Esophagus muscularis mucosa (tissue), 4 donors: ENCODE results near the gene ARSA. TPM values are rescaled to one million over a fixed set of nuclear protein-coding genes. Genes with fewer than 3 reads are reported as not detected.

Source experiments
- DNase-seq: peaks from one replicate; pipeline ENCODE4 v3.0.0-alpha.2; 2017; ENCODE audit errors: extremely low spot score
- H3K27ac ChIP-seq, 4 donors: fragments of 200-600 bp; sonication (generic); replicated peaks in 1 of 4; 1 replicate in 3 of 4; 2 replicates in 1 of 4; pipeline ENCODE4 v1.5.1; 2016 to 2019; ENCODE audit warnings: mild to moderate bottlenecking in 1 of 4
- H3K27me3 ChIP-seq, 4 donors: fragments of 200-600 bp; sonication (generic); one replicate each; pipeline versions ENCODE4 v1.5.1 to v1.6.0; 2016 to 2019
- H3K36me3 ChIP-seq, 4 donors: fragments of 200-600 bp; sonication (generic); one replicate each; pipeline ENCODE4 v1.5.1; 2016 to 2019
- H3K4me1 ChIP-seq, 4 donors: fragments of 200-600 bp; sonication (generic); one replicate each; pipeline ENCODE4 v1.5.1; 2016 to 2019
- H3K4me3 ChIP-seq, 4 donors: fragments of 200-600 bp; sonication (generic); 1 replicate in 2 of 4; 2 replicates in 2 of 4; pipeline ENCODE4 v1.5.1; 2016 to 2019; ENCODE audit warnings: mild to moderate bottlenecking in 4 of 4, moderate library complexity in 1 of 4
- H3K9me3 ChIP-seq, 4 donors: fragments of 200-600 bp; sonication (generic); 1 replicate in 3 of 4; 2 replicates in 1 of 4; pipeline ENCODE4 v1.5.1; 2016 to 2019
- EP300 ChIP-seq: sonication (generic); formaldehyde crosslinking; IDR thresholded peaks from one replicate; pipeline ENCODE4 v1.6.1; 2017; ENCODE audit warnings: antibody characterized with exemption
- POLR2A ChIP-seq: fragments of 450-650 bp; IDR thresholded peaks from one replicate; pipeline ENCODE4 v1.6.1; 2017; ENCODE audit warnings: antibody characterized with exemption, moderate library complexity, mild to moderate bottlenecking, low read depth
- POLR2AphosphoS5 ChIP-seq, 2 donors: sonication (generic); formaldehyde crosslinking; IDR thresholded peaks; one replicate each; pipeline ENCODE4 v1.6.1; 2017; ENCODE audit warnings: antibody characterized with exemption in 2 of 2
- WGBS: methylation state at CpG from one replicate; pipeline ENCODE4 v1.1.5; 2018; 5-methylcytosine and 5-hydroxymethylcytosine counted together
- intact Hi-C: fragments of 100-400 bp; cut with DNase I; formaldehyde crosslinking; loops from one replicate; pipeline ENCODE4 v1.15.1; 2023
- total RNA-seq, 4 donors: library from RNA; depleted of rRNA; stranded (reverse); fragments of >200 nt; gene quantifications; one replicate each; pipeline versions ENCODE4 v1.1.0 to v1.2.1, GENCODE V29; 2016
- TF ChIP-seq, protein P1 (sequence below), 3 experiments: fragments of 200-600 bp in 2 of 3; fragments of 450-650 bp in 1 of 3; sonication (generic) in 2 of 3; IDR thresholded peaks; one replicate each; pipeline ENCODE4 v1.5.1; 2017 to 2019; ENCODE audit warnings: antibody characterized with exemption in 3 of 3, mild to moderate bottlenecking in 2 of 3, moderate library complexity in 1 of 3

The ARSA gene
- 10 to 100 TPM; 24.5 to 49.4 (median 28.8) TPM for total RNA-seq

DNA sequence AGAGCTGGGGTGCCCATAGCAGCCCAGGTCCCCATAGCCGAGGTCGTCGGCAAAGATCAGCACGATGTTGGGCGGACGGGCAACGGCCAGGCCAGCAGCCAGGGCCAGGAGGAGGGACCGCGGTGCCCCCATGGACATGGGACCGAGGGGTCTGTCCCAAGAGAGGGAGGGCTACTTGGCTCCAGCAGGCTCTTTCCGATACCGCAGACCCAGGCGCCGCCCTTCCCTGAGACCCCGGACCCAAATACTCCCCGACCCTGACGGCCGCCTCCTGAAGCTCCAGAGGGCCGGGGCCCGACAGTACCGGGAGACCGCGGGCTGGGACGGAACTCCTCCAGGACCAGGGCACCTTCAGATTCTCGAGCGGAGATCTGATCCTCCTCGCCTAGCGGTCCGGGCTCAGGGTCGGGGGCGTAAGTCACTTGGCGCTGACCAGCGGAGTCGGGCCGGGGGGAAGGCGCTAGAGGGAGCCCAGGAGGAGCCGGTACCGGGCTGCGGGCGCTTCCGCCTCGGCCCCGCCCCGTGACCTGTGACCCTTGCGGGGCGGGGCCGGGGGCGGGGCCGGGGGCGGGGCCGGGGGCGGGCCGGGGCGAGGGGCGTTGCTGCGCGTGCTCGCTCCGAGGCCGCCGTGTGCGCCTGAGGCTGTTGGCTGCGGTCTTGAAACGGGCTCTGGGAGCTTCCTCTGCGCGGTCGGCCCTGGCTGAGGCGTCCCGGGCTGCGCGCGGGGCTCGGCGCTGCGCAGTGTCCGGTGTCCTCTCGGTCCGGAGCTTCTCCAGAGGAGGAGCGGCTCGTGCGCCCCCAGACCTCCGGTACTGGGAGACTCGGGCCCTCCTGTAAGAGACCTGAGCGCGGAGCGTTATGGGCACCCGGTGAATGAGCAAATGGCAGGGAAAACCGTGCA lies at the start of gene ARSA:
ARSA (minus strand) TSS at position 511 of the 901 bp plus-strand sequence; CDS start at position 138, 373 bp downstream.
- no peaks in the 10 kb centered on the region for H3K27me3 ChIP-seq
- peak within 1 kb of the TSS; percentile 78 to 85 (median 79) for H3K27ac ChIP-seq
- under 1% methylated on average over 43 of the region's 88 CpGs for WGBS
- TF ChIP-seq EP300, result no peak
- TF ChIP-seq, protein P1, sequence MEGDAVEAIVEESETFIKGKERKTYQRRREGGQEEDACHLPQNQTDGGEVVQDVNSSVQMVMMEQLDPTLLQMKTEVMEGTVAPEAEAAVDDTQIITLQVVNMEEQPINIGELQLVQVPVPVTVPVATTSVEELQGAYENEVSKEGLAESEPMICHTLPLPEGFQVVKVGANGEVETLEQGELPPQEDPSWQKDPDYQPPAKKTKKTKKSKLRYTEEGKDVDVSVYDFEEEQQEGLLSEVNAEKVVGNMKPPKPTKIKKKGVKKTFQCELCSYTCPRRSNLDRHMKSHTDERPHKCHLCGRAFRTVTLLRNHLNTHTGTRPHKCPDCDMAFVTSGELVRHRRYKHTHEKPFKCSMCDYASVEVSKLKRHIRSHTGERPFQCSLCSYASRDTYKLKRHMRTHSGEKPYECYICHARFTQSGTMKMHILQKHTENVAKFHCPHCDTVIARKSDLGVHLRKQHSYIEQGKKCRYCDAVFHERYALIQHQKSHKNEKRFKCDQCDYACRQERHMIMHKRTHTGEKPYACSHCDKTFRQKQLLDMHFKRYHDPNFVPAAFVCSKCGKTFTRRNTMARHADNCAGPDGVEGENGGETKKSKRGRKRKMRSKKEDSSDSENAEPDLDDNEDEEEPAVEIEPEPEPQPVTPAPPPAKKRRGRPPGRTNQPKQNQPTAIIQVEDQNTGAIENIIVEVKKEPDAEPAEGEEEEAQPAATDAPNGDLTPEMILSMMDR (IDR thresholded peaks at IDR 0.05), result peak; percentile 37 to 43 (median 39)
- no peak for TF ChIP-seq POLR2A
- TF ChIP-seq POLR2AphosphoS5 (IDR thresholded peaks at IDR 0.05), result peak; percentile 67 to 70
- no peaks in the 10 kb centered on the region for H3K9me3 ChIP-seq
- H3K4me3 ChIP-seq, result peak within 1 kb of the TSS; percentile 70 to 87 (median 79)
- DNase-seq, result no peak
- intact Hi-C loops, result loop anchor here (5.0 kb wide), 1 partner anchor 69 kb away; no protein-coding TSS in a partner anchor
- peaks cover 0 to 17% (median 15%) of the 10 kb centered on the region in 4 donors for H3K36me3 ChIP-seq
- H3K4me1 ChIP-seq, result peaks cover 17 to 30% (median 21%) of the 10 kb centered on the region in 4 donors

DNA sequence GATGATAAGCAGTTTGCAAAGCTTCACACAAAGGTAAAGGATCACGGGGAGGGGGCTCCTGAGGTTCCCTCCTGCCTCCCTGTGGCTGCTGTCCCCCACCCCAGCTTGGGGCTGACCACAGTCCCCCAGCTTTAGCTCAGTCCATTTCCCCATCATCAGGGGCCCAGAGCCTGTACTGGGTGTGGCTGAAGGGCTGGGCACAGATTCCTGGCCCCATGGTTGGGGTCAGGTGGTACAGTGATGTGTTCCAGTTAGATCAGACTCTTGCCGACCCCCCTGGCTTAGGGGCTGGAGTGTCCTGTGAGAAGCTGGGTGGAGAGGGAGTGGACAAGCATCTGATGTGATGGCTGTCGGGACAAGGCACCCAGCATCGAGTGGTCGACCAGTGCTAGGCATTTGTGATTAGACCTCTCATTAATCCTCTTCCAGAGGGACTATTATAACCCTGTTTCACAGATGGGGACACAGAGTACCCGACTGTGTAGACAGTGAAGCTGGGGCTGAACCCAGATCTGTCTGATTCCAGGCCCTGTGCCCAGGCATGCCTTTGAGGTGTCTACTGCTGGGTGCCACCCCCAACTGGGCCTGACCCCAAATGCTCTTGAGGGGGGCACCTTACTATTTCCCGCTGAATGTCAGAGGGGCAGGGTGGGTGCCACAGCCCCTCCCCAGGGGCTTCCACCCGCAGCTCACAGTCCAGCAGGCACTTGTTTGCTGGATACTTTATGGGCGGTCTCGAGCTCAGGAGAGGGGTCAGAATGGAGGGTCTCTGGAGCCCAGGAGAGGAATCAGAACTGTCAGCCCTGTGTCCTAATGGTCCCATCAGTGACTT lies 48.9 kb upstream of the ARSA start:
- no peak for TF ChIP-seq POLR2A
- no peak for TF ChIP-seq POLR2AphosphoS5 (IDR thresholded peaks at IDR 0.05)
- Histone ChIP-seq H3K9me3 (no peaks in the 10 kb centered on the region), H3K4me3 (peak overlapping the region; percentile 48 to 61 (median 50)), H3K27me3 (peaks cover 4 to 45% (median 20%) of the 10 kb centered on the region in 4 donors), H3K4me1 (peaks cover 8 to 22% (median 18%) of the 10 kb centered on the region in 4 donors), H3K27ac (no peak overlapping the region), H3K36me3 (peaks cover 0 to 49% (median 0%) of the 10 kb centered on the region in 4 donors)
- DNase-seq, result no peak
- WGBS, result 82% methylated on average over 10 of the region's 10 CpGs
- intact Hi-C loops, result no loop called here

DNA sequence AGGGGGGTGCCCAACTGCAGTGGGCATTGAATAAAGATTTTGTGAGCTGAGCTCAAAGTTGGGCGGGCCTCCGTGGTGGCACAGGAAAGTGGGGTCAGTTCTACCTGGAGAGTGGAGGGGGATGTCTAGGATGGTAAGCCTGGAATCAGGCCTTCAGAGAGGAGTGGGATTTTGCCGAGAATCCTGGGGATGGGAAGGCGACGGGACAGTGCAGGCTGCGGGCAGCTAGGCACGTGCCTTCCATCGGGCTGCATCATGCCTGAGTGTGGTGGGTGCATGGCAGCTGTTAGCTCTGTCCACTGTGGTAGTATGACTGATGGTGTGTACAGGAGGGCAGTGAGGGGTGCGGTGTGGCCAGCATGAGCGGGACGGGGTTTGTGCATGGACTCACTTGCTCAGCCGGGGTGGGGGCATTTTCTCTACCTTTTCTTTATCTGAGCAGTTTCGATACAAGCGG lies 48.3 kb upstream of the ARSA start:
- TF ChIP-seq, protein P1 (IDR thresholded peaks at IDR 0.05), result no peak
- TF ChIP-seq POLR2AphosphoS5 (IDR thresholded peaks at IDR 0.05) (no peak), EP300 (no peak), POLR2A (no peak)
- intact Hi-C loops, result no loop called here
- no peak overlapping the region for H3K27ac ChIP-seq
- H3K9me3 ChIP-seq, result no peaks in the 10 kb centered on the region
- H3K4me1 ChIP-seq, result peaks cover 9 to 26% (median 20%) of the 10 kb centered on the region in 4 donors
- no peak for DNase-seq
- peaks cover 0 to 49% (median 0%) of the 10 kb centered on the region in 4 donors for H3K36me3 ChIP-seq
- WGBS, result 92% methylated on average over 14 of the region's 14 CpGs
- peak overlapping the region; percentile 48 to 61 (median 50) for H3K4me3 ChIP-seq
- peaks cover 4 to 52% (median 20%) of the 10 kb centered on the region in 4 donors for H3K27me3 ChIP-seq

DNA sequence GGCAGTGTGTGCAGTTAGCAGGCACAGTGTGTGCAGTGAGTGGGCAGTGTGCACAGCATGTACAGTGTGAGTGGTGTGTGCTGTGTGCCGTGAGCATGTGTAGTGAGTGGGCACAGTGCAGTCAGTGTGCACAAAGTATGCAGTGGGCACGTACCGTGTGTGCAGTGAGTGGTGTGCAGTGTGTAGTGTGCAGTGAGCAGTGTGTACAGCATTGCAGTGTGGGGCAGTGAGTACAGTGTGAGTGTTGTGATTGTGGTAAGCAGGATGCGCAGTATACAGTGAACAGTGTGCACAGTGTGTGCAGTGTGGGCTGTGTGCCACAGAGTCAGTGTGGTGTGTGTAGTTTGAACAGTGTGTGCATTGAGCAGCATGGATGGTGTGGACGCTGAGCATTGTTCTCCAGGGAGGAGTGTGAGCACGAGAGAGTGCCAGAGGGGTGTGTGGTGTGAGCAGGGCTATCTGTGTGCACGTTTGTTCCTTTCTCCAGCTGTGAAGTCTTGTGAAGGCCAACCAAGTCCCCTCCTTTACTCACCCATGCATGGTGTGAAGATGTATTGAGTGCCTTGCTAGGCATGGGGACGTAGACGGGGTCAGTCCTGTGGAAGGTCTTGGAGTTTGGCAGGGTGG lies 47.7 kb upstream of the ARSA start:
- DNase-seq, result no peak
- intact Hi-C loops, result no loop called here
- Histone ChIP-seq H3K27ac (no peak overlapping the region), H3K36me3 (peaks cover 0 to 49% (median 0%) of the 10 kb centered on the region in 4 donors), H3K4me3 (peak overlapping the region; percentile 48 to 61 (median 50)), H3K9me3 (no peaks in the 10 kb centered on the region), H3K27me3 (peaks cover 4 to 57% (median 20%) of the 10 kb centered on the region in 4 donors), H3K4me1 (peaks cover 14 to 28% (median 21%) of the 10 kb centered on the region in 4 donors)
- WGBS, result 76% methylated on average over 9 of the region's 9 CpGs
- TF ChIP-seq, protein P1 (IDR thresholded peaks at IDR 0.05), result no peak
- TF ChIP-seq EP300 (no peak), POLR2A (no peak), POLR2AphosphoS5 (IDR thresholded peaks at IDR 0.05) (no peak)
